H1 (cell line): ENCODE measurements around the gene LLGL2. TPM values are rescaled to one million over a fixed set of nuclear protein-coding genes. Genes with fewer than 3 reads are reported as not detected.

ENCODE experiments used
- CTCF ChIA-PET: fragments of 300-600 bp; sonication (Branson Sonifier 250); formaldehyde crosslinking; loops from one replicate; lab custom pipeline; 2021; ENCODE audit not compliant: partially characterized antibody; lab: Charles Lee
- POLR2A ChIA-PET: fragments of 300-600 bp; sonication (Branson Sonifier 250); formaldehyde crosslinking; loops from one replicate; lab custom pipeline; 2021; ENCODE audit warnings: inconsistent platforms; ENCODE audit not compliant: partially characterized antibody; lab: Charles Lee
- DNase-seq, 2 experiments: peaks; one replicate each; pipeline versions ENCODE4 v3.0.0 to v3.0.0-alpha.2; 2010 to 2022; ENCODE audit warnings: low spot score in 2 of 2, low read depth in 1 of 2, mixed read lengths in 1 of 2
- FAIRE-seq: peaks from 2 replicates; lab custom pipeline; 2011; peaks lifted over from hg19 to GRCh38; lab: Jason Lieb, UNC
- H2AFZ ChIP-seq: 2 replicates; pipeline ENCODE4 v1.8.1; 2012; ENCODE audit warnings: low read length, inconsistent platforms
- H2AK5ac ChIP-seq: 2 replicates; pipeline ENCODE4 v1.6.1; 2013; ENCODE audit warnings: low read depth, low read length
- H2BK120ac ChIP-seq: replicated peaks from 2 replicates; pipeline ENCODE3; 2013; ENCODE audit warnings: low read depth, low read length, inconsistent platforms
- H2BK12ac ChIP-seq: 2 replicates; pipeline ENCODE4 v1.6.1; 2013; ENCODE audit warnings: low read depth, low read length
- H2BK15ac ChIP-seq: 2 replicates; pipeline ENCODE4 v1.6.1; 2013; ENCODE audit warnings: low read length
- H2BK20ac ChIP-seq: 2 replicates; pipeline ENCODE4 v1.6.1; 2013; ENCODE audit warnings: low read length
- H2BK5ac ChIP-seq: 2 replicates; pipeline ENCODE4 v1.6.1; 2013; ENCODE audit warnings: low read depth, low read length
- H3K14ac ChIP-seq: 2 replicates; pipeline ENCODE4 v1.6.1; 2013; ENCODE audit warnings: inconsistent platforms; ENCODE audit not compliant: insufficient read length
- H3K18ac ChIP-seq: 2 replicates; pipeline ENCODE4 v1.6.1; 2013; ENCODE audit warnings: low read length; ENCODE audit errors: extremely low read depth
- H3K23ac ChIP-seq: 2 replicates; pipeline ENCODE4 v1.6.1; 2013; ENCODE audit warnings: inconsistent platforms; ENCODE audit not compliant: insufficient read length
- H3K23me2 ChIP-seq: 2 replicates; pipeline ENCODE4 v1.6.1; 2013; ENCODE audit warnings: low read depth, low read length
- H3K27ac ChIP-seq: 2 replicates; pipeline ENCODE4 v1.6.1; 2011; ENCODE audit warnings: low read depth, low read length, inconsistent platforms
- H3K27me3 ChIP-seq, 4 experiments: replicated peaks in 1 of 4; 1 replicate in 1 of 4; 2 replicates in 3 of 4; pipeline versions ENCODE4 v1.6.1 to v1.8.1; 2011 to 2013; ENCODE audit warnings: low read length in 3 of 4, mild to moderate bottlenecking in 3 of 4, inconsistent platforms in 2 of 4, mixed read lengths in 2 of 4, moderate library complexity in 1 of 4; ENCODE audit not compliant: control insufficient read depth in 3 of 4, insufficient read depth in 3 of 4; ENCODE audit errors: extremely low read depth in 1 of 4
- H3K36me3 ChIP-seq, 4 experiments: 2 replicates each; pipeline versions ENCODE4 v1.6.1 to v1.8.1; 2011 to 2013; ENCODE audit warnings: mild to moderate bottlenecking in 4 of 4, low read length in 3 of 4, moderate library complexity in 2 of 4, control low read depth in 1 of 4, inconsistent platforms in 1 of 4; ENCODE audit not compliant: insufficient read depth in 4 of 4, control insufficient read depth in 2 of 4
- H3K4ac ChIP-seq: replicated peaks from 2 replicates; pipeline ENCODE3; 2013; ENCODE audit warnings: low read length, low read depth, mixed read lengths, inconsistent platforms; ENCODE audit not compliant: insufficient read length
- H3K4me1 ChIP-seq, 4 experiments: replicated peaks in 1 of 4; 1 replicate in 1 of 4; 2 replicates in 3 of 4; pipeline versions ENCODE4 v1.6.1 to v1.8.1; 2011 to 2013; ENCODE audit warnings: low read length in 3 of 4, inconsistent platforms in 2 of 4, mixed read lengths in 1 of 4; ENCODE audit not compliant: insufficient read depth in 4 of 4, control insufficient read depth in 3 of 4
- H3K4me2 ChIP-seq, 2 experiments: 2 replicates each; pipeline versions ENCODE4 v1.6.1 to v1.8.1; 2011 to 2013; ENCODE audit warnings: low read depth in 2 of 2, low read length in 2 of 2, control low read depth in 1 of 2, inconsistent platforms in 1 of 2, mild to moderate bottlenecking in 1 of 2; ENCODE audit not compliant: insufficient read depth in 1 of 2
- H3K4me3 ChIP-seq, 4 experiments: fragments of 200-600, 300-600 bp in 1 of 4; sonication (generic), shearing (Covaris generic), sonication (Bioruptor Twin) in 1 of 4; 2 replicates each; pipeline versions ENCODE4 v1.5.1 to v1.8.1; 2011 to 2016; ENCODE audit warnings: low read length in 4 of 4, low read depth in 3 of 4, control low read depth in 2 of 4, inconsistent platforms in 2 of 4, mild to moderate bottlenecking in 2 of 4, mixed read lengths in 1 of 4, moderate library complexity in 1 of 4; ENCODE audit not compliant: insufficient read depth in 2 of 4; ENCODE audit errors: extremely low read depth in 1 of 4
- H3K56ac ChIP-seq: replicated peaks from 2 replicates; pipeline ENCODE3; 2013; ENCODE audit warnings: low read depth, mild to moderate bottlenecking, mixed read lengths, low read length, inconsistent platforms; ENCODE audit not compliant: insufficient read length
- H3K79me1 ChIP-seq: 2 replicates; pipeline ENCODE4 v1.6.1; 2013; ENCODE audit warnings: low read depth, low read length, control low read depth
- H3K79me2 ChIP-seq, 2 experiments: 2 replicates each; pipeline versions ENCODE4 v1.6.1 to v1.8.1; 2012 to 2013; ENCODE audit warnings: low read length in 2 of 2, mild to moderate bottlenecking in 2 of 2, inconsistent platforms in 1 of 2; ENCODE audit not compliant: insufficient read depth in 2 of 2, control insufficient read depth in 1 of 2
- H3K9ac ChIP-seq, 4 experiments: replicated peaks in 1 of 4; 1 replicate in 1 of 4; 2 replicates in 3 of 4; pipeline versions ENCODE4 v1.6.1 to v1.8.1; 2011 to 2013; ENCODE audit warnings: low read depth in 3 of 4, low read length in 3 of 4, control low read depth in 2 of 4, mild to moderate bottlenecking in 2 of 4, moderate library complexity in 2 of 4, inconsistent platforms in 1 of 4; ENCODE audit errors: extremely low read depth in 1 of 4
- H3K9me3 ChIP-seq, 2 experiments: 2 replicates each; pipeline versions ENCODE4 v1.6.1 to v1.8.1; 2012 to 2013; ENCODE audit warnings: mild to moderate bottlenecking in 2 of 2, moderate library complexity in 2 of 2, control low read depth in 1 of 2, inconsistent platforms in 1 of 2, low read depth in 1 of 2, low read length in 1 of 2, mixed read lengths in 1 of 2; ENCODE audit not compliant: insufficient read depth in 2 of 2
- H4K20me1 ChIP-seq, 2 experiments: replicated peaks in 1 of 2; 2 replicates each; pipeline versions ENCODE3 to v1.8.1; 2011 to 2013; ENCODE audit warnings: inconsistent platforms in 2 of 2, low read length in 2 of 2, mild to moderate bottlenecking in 1 of 2; ENCODE audit not compliant: insufficient read depth in 2 of 2, control insufficient read depth in 1 of 2
- H4K5ac ChIP-seq: 2 replicates; pipeline ENCODE4 v1.6.1; 2013; ENCODE audit warnings: low read length, low read depth, mixed read lengths, inconsistent platforms; ENCODE audit not compliant: insufficient read length
- H4K8ac ChIP-seq: 2 replicates; pipeline ENCODE4 v1.8.0; 2013; ENCODE audit warnings: mild to moderate bottlenecking, moderate library complexity, low read length, inconsistent platforms; ENCODE audit not compliant: insufficient read depth; ENCODE audit errors: extremely low read depth
- H4K91ac ChIP-seq: replicated peaks from 2 replicates; pipeline ENCODE3; 2013; ENCODE audit warnings: low read length, mixed read lengths, inconsistent platforms; ENCODE audit not compliant: insufficient read length
- BCL11A ChIP-seq, 2 experiments: IDR thresholded peaks; one replicate each; pipeline ENCODE4 v1.6.1; 2011; ENCODE audit warnings: low read depth in 2 of 2, low read length in 2 of 2, mild to moderate bottlenecking in 2 of 2
- BRCA1 ChIP-seq: IDR thresholded peaks from 2 replicates; pipeline ENCODE4 v1.6.1; 2012; ENCODE audit warnings: low read depth, low read length, improper control_type of control experiment
- CBX5 ChIP-seq: fragments of 300-800, 300-1000 bp; sonication (generic); IDR thresholded peaks from 2 replicates; pipeline ENCODE4 v1.7.1; 2016; ENCODE audit warnings: antibody characterized with exemption, low read length, low read depth
- JUN ChIP-seq: IDR thresholded peaks from 2 replicates; pipeline ENCODE4 v1.6.1; 2011; ENCODE audit warnings: low read depth, mild to moderate bottlenecking, improper control_type of control experiment, low read length
- JUND ChIP-seq: IDR thresholded peaks from 2 replicates; pipeline ENCODE4 v1.6.1; 2011; ENCODE audit warnings: mild to moderate bottlenecking, improper control_type of control experiment, low read length
- KDM4A ChIP-seq: IDR thresholded peaks from one replicate; pipeline ENCODE4 v1.7.1; 2012; ENCODE audit warnings: low read depth, mild to moderate bottlenecking, moderate library complexity, low read length, inconsistent platforms; ENCODE audit not compliant: severe bottlenecking
- KDM5A ChIP-seq: fragments of 200-600 bp; IDR thresholded peaks from 2 replicates; pipeline ENCODE4 v1.7.1; 2012; ENCODE audit warnings: mild to moderate bottlenecking, low read length, inconsistent platforms, mixed read lengths
- RAD21 ChIP-seq, 2 experiments: IDR thresholded peaks in 1 of 2; conservative IDR thresholded peaks in 1 of 2; 2 replicates each; pipeline ENCODE4 v1.6.1; 2011; ENCODE audit warnings: low read depth in 2 of 2, low read length in 2 of 2, improper control_type of control experiment in 1 of 2, inconsistent platforms in 1 of 2, mild to moderate bottlenecking in 1 of 2, moderate library complexity in 1 of 2
- SP2 ChIP-seq: IDR thresholded peaks from 2 replicates; pipeline ENCODE4 v1.6.1; 2012; ENCODE audit warnings: mild to moderate bottlenecking, low read length, inconsistent platforms
- SUZ12 ChIP-seq: fragments of 200-600 bp; sonication (generic); IDR thresholded peaks from 2 replicates; pipeline ENCODE4 v1.6.1; 2012; ENCODE audit warnings: mild to moderate bottlenecking, inconsistent platforms, low read length, moderate library complexity, mixed read lengths
- TBP ChIP-seq: IDR thresholded peaks from 2 replicates; pipeline ENCODE4 v1.6.1; 2011; ENCODE audit warnings: low read depth, low read length, improper control_type of control experiment
- TCF12 ChIP-seq: IDR thresholded peaks from 2 replicates; pipeline ENCODE4 v1.6.1; 2011; ENCODE audit warnings: low read depth, mild to moderate bottlenecking, low read length
- WGBS, 2 experiments: shearing (Covaris generic) in 1 of 2; methylation state at CpG; one replicate each; pipeline versions ENCODE4 v1.1.6 to v1.1.7; 2013 to 2015; ENCODE audit warnings: low lambda C conversion rate in 2 of 2, mixed read lengths in 2 of 2, inconsistent platforms in 1 of 2, low coverage in 1 of 2, missing lambda C conversion rate in 1 of 2; ENCODE audit not compliant: insufficient replicate concordance in 2 of 2, insufficient coverage in 1 of 2, insufficient read length in 1 of 2; ENCODE audit errors: extremely low coverage in 1 of 2, missing lambda C conversion rate in 1 of 2; 5-methylcytosine and 5-hydroxymethylcytosine counted together
- polyA plus RNA-seq, 7 experiments: library from polyadenylated mRNA; depleted of rRNA in 3 of 7; stranded (reverse) in 5 of 7; unstranded in 2 of 7; fragments of >200 nt in 5 of 7; fragments of 200-250 nt in 2 of 7; gene quantifications; 1 replicate in 5 of 7; 2 replicates in 1 of 7; 4 replicates in 1 of 7; pipeline versions ENCODE4 v1.2.1 to v1.2.3, GENCODE V29; 2011 to 2013; ENCODE audit warnings: missing spikeins in 2 of 7, mixed read lengths in 2 of 7
- total RNA-seq: library from RNA; stranded (reverse); fragmentation: NEBNext Ultra II Directional; extraction: Animal tissue kit (Norgen Biotek cat#: 25700); gene quantifications from 2 replicates; pipeline ENCODE4 v1.2.1, GENCODE V29; 2021

The LLGL2 gene
- total and polyA plus RNA-seq, 2 of the 8 experiments (the other 6 are each of a cell fraction or from before 2014, with no cell fraction given): 64.5 to 77.1 TPM

DNA sequence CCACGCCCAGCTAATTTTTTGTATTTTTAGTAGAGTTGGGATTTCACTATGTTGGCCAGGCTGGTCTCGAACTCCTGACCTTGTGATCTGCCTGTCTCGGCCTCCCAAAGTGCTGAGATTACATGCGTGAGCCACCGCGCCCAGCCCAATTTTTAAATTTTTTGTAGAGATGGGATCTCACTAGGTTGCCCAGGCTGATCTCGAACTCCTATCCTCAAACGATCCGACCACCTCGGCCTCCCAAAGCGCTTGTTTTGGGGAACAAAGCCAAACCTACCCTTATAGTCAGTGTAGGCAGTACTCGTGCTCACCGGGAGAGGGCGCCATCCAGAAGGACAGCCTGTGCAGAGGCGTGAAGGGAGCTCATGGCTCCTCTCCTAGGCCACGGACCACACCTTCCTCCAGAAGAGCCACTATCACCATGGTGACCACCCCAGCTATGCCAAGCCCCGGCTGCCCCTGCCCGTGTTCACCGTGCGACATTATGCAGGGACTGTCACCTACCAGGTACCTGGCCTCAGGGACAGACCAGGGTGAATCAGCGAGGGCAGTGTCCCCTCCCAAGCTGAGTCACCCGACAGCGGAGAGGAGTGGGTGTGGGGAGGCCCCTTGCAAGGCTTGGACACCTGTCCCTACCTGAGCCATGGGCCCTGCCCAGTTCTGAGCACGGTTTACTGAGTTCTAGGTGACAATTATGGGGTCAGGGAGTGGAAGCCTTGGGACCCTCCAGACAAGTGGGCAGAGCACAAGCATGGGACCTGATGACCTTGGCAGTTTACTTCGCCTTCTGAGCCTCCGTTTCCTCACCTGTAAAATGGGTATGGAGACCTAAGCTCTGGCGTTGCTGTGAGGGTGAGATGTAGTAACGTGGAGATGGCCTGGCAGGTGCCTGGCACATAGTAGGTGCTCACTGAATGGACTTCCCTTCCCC, 75.8 kb downstream of the LLGL2 start:
- peak; percentile 47 to 97 for DNase-seq
- POLR2A ChIA-PET: interaction anchor here (0.7 to 3.7 kb wide), 8 partner anchors 11 to 179 kb away, joined by 3 to 19 read pairs (median 4); partner anchors contain the start of genes LLGL2, RECQL5 and SAP30BP
- 68% methylated on average over 28 of the region's 28 CpGs; no CpG with 5 or more reads in 1 of the 2 experiments for WGBS, 2 experiments
- TF ChIP-seq TCF12 (no peak), CBX5 (no peak), BRCA1 (no peak), KDM5A (no peak), TBP (peak; percentile 28; the same call in 1 of the 2 replicates), SUZ12 (no peak), BCL11A (IDR thresholded peaks at IDR 0.05; ENCODE audit: low read depth in 2 of 2, low read length in 2 of 2) (no peak), JUN (no peak), JUND (no peak), RAD21 (IDR thresholded peaks at IDR 0.05 in 1 of 2, conservative IDR thresholded peaks at IDR 0.05 in 1 of 2; ENCODE audit: low read depth in 2 of 2, low read length in 2 of 2) (peak; percentile 55 to 71), SP2 (no peak), KDM4A (no peak)

More for the DNA sequence above, 75.8 kb downstream of the LLGL2 start:
- H3K9ac ChIP-seq: no peak overlapping the region
- H4K20me1 ChIP-seq: peaks cover 0 to 2% of the 10 kb centered on the region in 2 experiments
- no peak overlapping the region for H3K4ac ChIP-seq
- CTCF ChIA-PET: interaction anchor here (0.5 to 59.2 kb wide), 49 partner anchors 10 to 678 kb away, joined by 3 to 2200 read pairs (median 4); partner anchors contain the start of genes MYO15B, RECQL5, SAP30BP and SMIM5
- peak; percentile 88 for FAIRE-seq
- no peaks in the 10 kb centered on the region for H3K79me1 ChIP-seq
- H4K8ac ChIP-seq: no peak overlapping the region
- no peak overlapping the region for H2BK12ac ChIP-seq
- H3K56ac ChIP-seq: no peak overlapping the region
- H3K4me2 ChIP-seq: no peak overlapping the region
- H4K91ac ChIP-seq: no peak overlapping the region
- H3K9me3 ChIP-seq: no peaks in the 10 kb centered on the region
- H4K5ac ChIP-seq: no peak overlapping the region
- no peak overlapping the region for H3K23ac ChIP-seq
- H2AFZ ChIP-seq: no peak overlapping the region
- no peak overlapping the region for H2BK20ac ChIP-seq
- H3K27ac ChIP-seq: no peak overlapping the region
- no peak overlapping the region for H2BK15ac ChIP-seq
- H3K27me3 ChIP-seq: no peaks in the 10 kb centered on the region
- no peaks in the 10 kb centered on the region; a peak in 1 of 7 replicates for H3K4me1 ChIP-seq
- no peak overlapping the region for H3K18ac ChIP-seq
- no peaks in the 10 kb centered on the region for H3K36me3 ChIP-seq
- H2BK5ac ChIP-seq: peak overlapping the region; percentile 1; the same call in 1 of the 2 replicates
- H3K79me2 ChIP-seq: no peaks in the 10 kb centered on the region
- no peak overlapping the region for H2BK120ac ChIP-seq
- H3K14ac ChIP-seq: no peak overlapping the region
- H2AK5ac ChIP-seq: no peak overlapping the region
- H3K23me2 ChIP-seq: no peaks in the 10 kb centered on the region
- H3K4me3 ChIP-seq: no peak overlapping the region
